HG03135 (cell line): ENCODE data around the gene CRMP1.
"Not testable (repeated sequence)": the region's sequence is repeated elsewhere in the genome, so short reads cannot be mapped to it uniquely, and the experiment has no call there.

ENCODE experiments used
- ATAC-seq: cut with Tn5 transposase; IDR thresholded peaks from one replicate; pipeline ENCODE4 v1.9.1; 2021; ENCODE audit warnings: mild to moderate bottlenecking, moderate library complexity; ENCODE audit not compliant: unreplicated experiment

The CRMP1 gene

GRCh38 chr4:5863461-5864113 lies 29.3 kb downstream of the CRMP1 start:
- no peak for ATAC-seq

GRCh38 chr4:5858020-5858769 lies 34.7 kb downstream of the CRMP1 start:
- ATAC-seq, result no peak

- no peak for ATAC-seq
These were observed 35.7 kb downstream of the CRMP1 start for GRCh38 chr4:5857199-5857598.

- not testable (repeated sequence) for ATAC-seq
These were observed 36.5 kb downstream of the CRMP1 start for GRCh38 chr4:5856362-5856761.

- ATAC-seq, result no peak
These were observed 38.0 kb downstream of the CRMP1 start for GRCh38 chr4:5854929-5855328.

GRCh38 chr4:5852523-5853202 lies 40.2 kb downstream of the CRMP1 start:
- ATAC-seq, result no peak

- no peak for ATAC-seq
These were observed 41.1 kb downstream of the CRMP1 start for GRCh38 chr4:5851637-5852301.

GRCh38 chr4:5845035-5845905 lies 47.6 kb downstream of the CRMP1 start:
- no peak for ATAC-seq

GRCh38 chr4:5843573-5844530 lies 49.0 kb downstream of the CRMP1 start:
- ATAC-seq, result no peak

GRCh38 chr4:5842456-5842855 lies 50.4 kb downstream of the CRMP1 start:
- no peak for ATAC-seq

GRCh38 chr4:5839751-5840674 lies 52.9 kb downstream of the CRMP1 start:
- ATAC-seq, result no peak

- ATAC-seq, result no peak
These were observed 53.6 kb downstream of the CRMP1 start for GRCh38 chr4:5839332-5839731.

GRCh38 chr4:5837483-5837882 lies 55.4 kb downstream of the CRMP1 start:
- not testable (repeated sequence) for ATAC-seq

GRCh38 chr4:5836943-5837342 lies 55.9 kb downstream of the CRMP1 start:
- no peak for ATAC-seq

GRCh38 chr4:5828005-5828391 lies 64.9 kb downstream of the CRMP1 start:
- no peak for ATAC-seq

GRCh38 chr4:5827108-5828004 lies 65.5 kb downstream of the CRMP1 start:
- ATAC-seq, result no peak

- ATAC-seq, result no peak
These were observed 66.3 kb downstream of the CRMP1 start for GRCh38 chr4:5826437-5827107.
